H1 (cell line): ENCODE results near the gene ASB11. TPM values are rescaled to one million over a fixed set of nuclear protein-coding genes. Genes with fewer than 3 reads are reported as not detected.

Experiments
- HDAC2 ChIP-seq, 2 experiments: fragments of 300-600 bp in 1 of 2; sonication (generic) in 1 of 2; IDR thresholded peaks; 2 replicates each; pipeline ENCODE4 v1.6.1; 2011 to 2012; ENCODE audit warnings: low read depth in 2 of 2, low read length in 2 of 2, mild to moderate bottlenecking in 2 of 2, moderate library complexity in 2 of 2, borderline replicate concordance in 1 of 2, inconsistent platforms in 1 of 2
- polyA plus RNA-seq, 7 experiments: library from polyadenylated mRNA; depleted of rRNA in 3 of 7; stranded (reverse) in 5 of 7; unstranded in 2 of 7; fragments of >200 nt in 5 of 7; fragments of 200-250 nt in 2 of 7; gene quantifications; 1 replicate in 5 of 7; 2 replicates in 1 of 7; 4 replicates in 1 of 7; pipeline versions ENCODE4 v1.2.1 to v1.2.3, GENCODE V29; 2011 to 2013; ENCODE audit warnings: missing spikeins in 2 of 7, mixed read lengths in 2 of 7
- total RNA-seq: library from RNA; stranded (reverse); fragmentation: NEBNext Ultra II Directional; extraction: Animal tissue kit (Norgen Biotek cat#: 25700); gene quantifications from 2 replicates; pipeline ENCODE4 v1.2.1, GENCODE V29; 2021

Gene ASB11
- total and polyA plus RNA-seq, 2 of the 8 experiments (the other 6 are each of a cell fraction or from before 2014, with no cell fraction given) = not detected

GRCh38 chrX:15336023-15336413 lies 20.6 kb upstream of the ASB11 start (continued):
- no peak for TF ChIP-seq HDAC2 (IDR thresholded peaks at IDR 0.05; ENCODE audit: borderline replicate concordance in 1 of 2, low read depth in 2 of 2, low read length in 2 of 2)
- TF ChIP-seq, all 59 proteins: peak for 4
